ENCODE results near the gene CDC14A.

Gene CDC14A

DNA sequence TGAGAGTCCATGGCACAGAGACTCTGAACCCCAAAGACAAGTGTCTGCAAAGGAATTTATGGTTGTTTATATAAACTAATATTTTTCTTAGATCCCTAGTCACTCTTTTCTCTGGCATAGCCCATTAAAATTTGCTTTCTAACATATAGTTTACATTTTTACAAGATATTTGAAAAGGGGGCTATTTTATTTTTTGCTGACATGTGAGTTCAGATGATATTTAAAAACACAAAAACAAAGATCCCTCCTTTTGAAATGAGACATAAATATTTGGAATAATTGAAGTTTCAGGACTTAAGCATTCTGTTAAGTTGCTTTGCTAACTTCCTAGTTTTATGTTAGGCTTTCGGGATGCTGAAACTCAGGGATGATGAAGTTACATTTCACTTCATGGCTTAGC is 86.1 kb downstream of the CDC14A start:
- Histone ChIP-seq H3K27me3 (replicated peaks; ENCODE audit: control insufficient read depth, insufficient read depth, low read length, poor library complexity, severe bottlenecking) (no peaks in the 10 kb centered on the region), H3K4me1 (ENCODE audit: control insufficient read depth, insufficient read depth, low read length, poor library complexity, severe bottlenecking) (peaks cover 38% of the 10 kb centered on the region), H3K9me3 (ENCODE audit: control insufficient read depth, low read length) (no peaks in the 10 kb centered on the region), H3K27ac (ENCODE audit: insufficient read depth, low read length, poor library complexity, severe bottlenecking) (peak overlapping the region; percentile 72), H3K36me3 (ENCODE audit: control insufficient read depth, insufficient read depth, low read length) (peaks cover 12% of the 10 kb centered on the region), H3K4me3 (ENCODE audit: insufficient read depth, low read depth, low read length, poor library complexity, severe bottlenecking) (no peak overlapping the region)
- DNase-seq = no peak

DNA sequence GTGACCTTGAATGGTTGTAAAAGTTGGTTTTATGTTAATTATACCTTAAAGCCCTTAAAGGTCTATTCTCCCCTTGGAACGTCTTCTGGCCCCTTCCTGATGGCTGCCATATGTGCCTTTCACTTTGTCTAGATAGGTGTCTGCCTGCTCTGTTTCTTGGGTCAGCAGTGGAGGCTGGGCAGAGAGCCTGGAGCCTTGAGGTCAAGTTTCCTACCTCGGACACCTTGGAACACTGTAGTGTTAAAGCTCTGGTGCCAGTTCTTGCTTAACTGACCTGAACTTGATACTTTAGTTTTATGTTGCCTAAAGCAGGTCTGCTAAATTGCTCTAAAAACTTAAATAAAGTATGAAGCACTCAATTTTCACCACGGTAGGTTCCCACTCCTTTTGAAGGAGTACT is 86.5 kb downstream of the CDC14A start:
- H3K27ac ChIP-seq (ENCODE audit: insufficient read depth, low read length, poor library complexity, severe bottlenecking) = peak overlapping the region; percentile 72
- H3K4me1 ChIP-seq (ENCODE audit: control insufficient read depth, insufficient read depth, low read length, poor library complexity, severe bottlenecking) = peaks cover 39% of the 10 kb centered on the region
- no peaks in the 10 kb centered on the region for H3K9me3 ChIP-seq (ENCODE audit: control insufficient read depth, low read length)
- H3K27me3 ChIP-seq (replicated peaks; ENCODE audit: control insufficient read depth, insufficient read depth, low read length, poor library complexity, severe bottlenecking) = no peaks in the 10 kb centered on the region
- no peak for DNase-seq
- H3K36me3 ChIP-seq (ENCODE audit: control insufficient read depth, insufficient read depth, low read length) = peaks cover 12% of the 10 kb centered on the region
- no peak overlapping the region for H3K4me3 ChIP-seq (ENCODE audit: insufficient read depth, low read depth, low read length, poor library complexity, severe bottlenecking)

- peaks cover 44% of the 10 kb centered on the region for H3K4me1 ChIP-seq (ENCODE audit: control insufficient read depth, insufficient read depth, low read length, poor library complexity, severe bottlenecking)
- H3K27me3 ChIP-seq (replicated peaks; ENCODE audit: control insufficient read depth, insufficient read depth, low read length, poor library complexity, severe bottlenecking) = no peaks in the 10 kb centered on the region
- peak; percentile 68 to 77 (median 71) for DNase-seq
- H3K4me3 ChIP-seq (ENCODE audit: insufficient read depth, low read depth, low read length, poor library complexity, severe bottlenecking) = no peak overlapping the region
- H3K9me3 ChIP-seq (ENCODE audit: control insufficient read depth, low read length) = no peaks in the 10 kb centered on the region
- peak overlapping the region; percentile 72 for H3K27ac ChIP-seq (ENCODE audit: insufficient read depth, low read length, poor library complexity, severe bottlenecking)
- H3K36me3 ChIP-seq (ENCODE audit: control insufficient read depth, insufficient read depth, low read length) = peaks cover 5% of the 10 kb centered on the region
These were observed 87.9 kb downstream of the CDC14A start for GRCh38 chr1:100440075-100440809.

- Histone ChIP-seq H3K27ac (ENCODE audit: insufficient read depth, low read length, poor library complexity, severe bottlenecking) (peak overlapping the region; percentile 72), H3K4me3 (ENCODE audit: insufficient read depth, low read depth, low read length, poor library complexity, severe bottlenecking) (no peak overlapping the region), H3K36me3 (ENCODE audit: control insufficient read depth, insufficient read depth, low read length) (peaks cover 3% of the 10 kb centered on the region), H3K9me3 (ENCODE audit: control insufficient read depth, low read length) (no peaks in the 10 kb centered on the region), H3K4me1 (ENCODE audit: control insufficient read depth, insufficient read depth, low read length, poor library complexity, severe bottlenecking) (peaks cover 50% of the 10 kb centered on the region), H3K27me3 (replicated peaks; ENCODE audit: control insufficient read depth, insufficient read depth, low read length, poor library complexity, severe bottlenecking) (no peaks in the 10 kb centered on the region)
- DNase-seq = no peak
These were observed 88.8 kb downstream of the CDC14A start for GRCh38 chr1:100441146-100441545.

DNA sequence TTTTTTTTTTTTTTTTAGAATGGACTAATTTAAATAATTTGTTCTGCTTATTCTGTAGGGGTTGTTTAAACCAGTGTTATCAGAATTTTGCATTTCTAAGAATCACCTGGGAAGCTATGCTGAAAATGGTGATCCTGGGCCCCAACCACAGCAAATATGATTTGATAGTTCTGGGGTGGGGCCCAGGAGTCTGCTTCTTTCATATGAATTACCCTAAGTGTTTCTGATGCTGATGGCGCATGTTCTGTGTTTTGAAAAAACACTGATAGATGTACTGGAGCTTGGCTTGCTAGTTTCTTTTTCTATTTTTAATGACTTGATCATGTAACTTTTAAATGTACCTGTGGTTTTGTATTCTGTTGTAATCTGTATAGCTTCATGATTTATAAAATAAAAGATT is 89.3 kb downstream of the CDC14A start:
- DNase-seq = no peak
- Histone ChIP-seq H3K36me3 (ENCODE audit: control insufficient read depth, insufficient read depth, low read length) (peaks cover 3% of the 10 kb centered on the region), H3K4me3 (ENCODE audit: insufficient read depth, low read depth, low read length, poor library complexity, severe bottlenecking) (no peak overlapping the region), H3K9me3 (ENCODE audit: control insufficient read depth, low read length) (no peaks in the 10 kb centered on the region), H3K4me1 (ENCODE audit: control insufficient read depth, insufficient read depth, low read length, poor library complexity, severe bottlenecking) (peaks cover 55% of the 10 kb centered on the region), H3K27ac (ENCODE audit: insufficient read depth, low read length, poor library complexity, severe bottlenecking) (peak overlapping the region; percentile 72), H3K27me3 (replicated peaks; ENCODE audit: control insufficient read depth, insufficient read depth, low read length, poor library complexity, severe bottlenecking) (no peaks in the 10 kb centered on the region)

DNA sequence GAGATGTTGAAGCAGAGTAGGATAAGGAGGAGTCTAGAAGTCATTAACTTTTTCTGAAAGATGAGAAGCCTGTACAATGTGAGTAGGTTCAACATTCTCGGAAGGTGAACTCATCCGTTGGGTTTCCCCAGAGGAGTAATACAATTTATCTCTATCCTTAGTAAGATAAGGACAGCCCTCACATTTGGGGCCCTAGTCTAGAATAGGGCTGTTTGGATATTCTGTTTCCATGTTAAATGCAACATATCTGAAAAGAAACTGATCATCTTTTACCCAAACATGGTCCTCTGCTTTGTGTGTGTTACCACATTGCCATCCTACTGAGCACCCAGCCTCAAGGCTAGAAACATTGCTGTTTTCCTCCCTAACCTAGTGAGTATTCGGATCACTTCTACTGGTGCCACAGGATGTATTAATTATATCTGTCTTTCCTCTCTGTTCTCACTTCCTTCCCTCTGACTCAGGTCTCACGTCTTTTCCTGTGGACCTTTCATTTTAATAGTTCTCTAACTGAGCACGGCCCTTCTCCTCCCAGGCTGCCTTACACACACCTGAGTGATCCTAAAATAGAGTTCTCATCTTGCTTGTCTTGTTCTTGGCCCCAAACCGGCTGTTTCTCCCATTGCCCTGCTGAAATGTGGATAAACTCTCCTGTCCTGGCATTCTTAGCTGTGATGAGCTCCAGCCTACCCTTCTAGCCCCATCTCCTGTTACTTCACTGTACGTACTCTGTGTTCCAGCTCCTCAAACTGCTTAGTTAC is 91.7 kb downstream of the CDC14A start:
- Histone ChIP-seq H3K4me3 (ENCODE audit: insufficient read depth, low read depth, low read length, poor library complexity, severe bottlenecking) (no peak overlapping the region), H3K36me3 (ENCODE audit: control insufficient read depth, insufficient read depth, low read length) (peaks cover 3% of the 10 kb centered on the region), H3K27ac (ENCODE audit: insufficient read depth, low read length, poor library complexity, severe bottlenecking) (peak overlapping the region; percentile 97)

DNA sequence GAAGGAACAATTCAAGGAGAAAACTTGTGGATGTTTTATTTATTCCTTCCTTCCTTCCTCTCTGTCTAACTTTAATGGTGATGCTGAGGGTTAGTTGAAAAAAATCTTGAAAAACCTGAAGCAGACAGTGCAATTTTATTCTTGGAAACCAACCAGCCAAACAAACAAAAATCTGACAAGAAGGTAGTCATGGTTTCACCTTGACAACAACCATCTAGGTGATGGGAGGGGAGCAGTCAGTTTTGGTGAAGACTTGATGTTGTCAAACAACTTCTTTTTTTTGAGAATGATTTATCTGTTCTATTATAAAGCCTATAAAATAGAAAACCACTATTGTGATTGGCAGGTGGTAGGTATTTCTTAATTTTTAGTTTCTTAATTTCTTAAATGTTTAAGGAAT is 93.3 kb downstream of the CDC14A start:
- Histone ChIP-seq H3K9me3 (ENCODE audit: control insufficient read depth, low read length) (no peaks in the 10 kb centered on the region), H3K4me1 (ENCODE audit: control insufficient read depth, insufficient read depth, low read length, poor library complexity, severe bottlenecking) (peaks cover 77% of the 10 kb centered on the region), H3K36me3 (ENCODE audit: control insufficient read depth, insufficient read depth, low read length) (peaks cover 6% of the 10 kb centered on the region), H3K27me3 (replicated peaks; ENCODE audit: control insufficient read depth, insufficient read depth, low read length, poor library complexity, severe bottlenecking) (no peaks in the 10 kb centered on the region), H3K27ac (ENCODE audit: insufficient read depth, low read length, poor library complexity, severe bottlenecking) (peak overlapping the region; percentile 97), H3K4me3 (ENCODE audit: insufficient read depth, low read depth, low read length, poor library complexity, severe bottlenecking) (no peak overlapping the region)
- peak; percentile 20 to 45 (median 45) for DNase-seq

More for the DNA sequence above, 91.7 kb downstream of the CDC14A start:
- H3K4me1 ChIP-seq (ENCODE audit: control insufficient read depth, insufficient read depth, low read length, poor library complexity, severe bottlenecking) = peaks cover 71% of the 10 kb centered on the region
- H3K27me3 ChIP-seq (replicated peaks; ENCODE audit: control insufficient read depth, insufficient read depth, low read length, poor library complexity, severe bottlenecking) = no peaks in the 10 kb centered on the region
- no peak for DNase-seq
- H3K9me3 ChIP-seq (ENCODE audit: control insufficient read depth, low read length) = no peaks in the 10 kb centered on the region

DNA sequence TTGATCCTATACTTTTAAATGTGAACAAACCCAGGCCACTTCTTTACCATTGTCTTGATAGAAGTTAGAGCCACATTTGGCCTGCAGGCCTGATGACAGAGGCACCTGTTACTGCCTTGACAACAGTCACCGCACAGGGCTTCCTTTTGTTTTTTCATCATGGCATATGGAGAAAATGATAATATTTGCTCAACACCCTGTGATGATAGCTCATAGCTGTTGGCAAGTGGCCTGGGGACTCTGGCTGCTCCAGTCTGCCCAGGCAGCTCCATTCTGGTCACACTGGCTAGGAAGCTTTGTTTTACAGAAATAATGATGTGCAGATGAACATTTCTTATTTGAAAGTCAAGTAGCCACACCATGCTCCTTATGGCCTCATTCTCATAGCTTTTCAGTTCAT is 96.1 kb downstream of the CDC14A start:
- H3K27ac ChIP-seq (ENCODE audit: insufficient read depth, low read length, poor library complexity, severe bottlenecking) = peak overlapping the region; percentile 82
- H3K36me3 ChIP-seq (ENCODE audit: control insufficient read depth, insufficient read depth, low read length) = peaks cover 10% of the 10 kb centered on the region
- H3K4me1 ChIP-seq (ENCODE audit: control insufficient read depth, insufficient read depth, low read length, poor library complexity, severe bottlenecking) = peaks cover 91% of the 10 kb centered on the region
- H3K9me3 ChIP-seq (ENCODE audit: control insufficient read depth, low read length) = no peaks in the 10 kb centered on the region
- no peak overlapping the region for H3K4me3 ChIP-seq (ENCODE audit: insufficient read depth, low read depth, low read length, poor library complexity, severe bottlenecking)
- H3K27me3 ChIP-seq (replicated peaks; ENCODE audit: control insufficient read depth, insufficient read depth, low read length, poor library complexity, severe bottlenecking) = no peaks in the 10 kb centered on the region
- DNase-seq = no peak

DNA sequence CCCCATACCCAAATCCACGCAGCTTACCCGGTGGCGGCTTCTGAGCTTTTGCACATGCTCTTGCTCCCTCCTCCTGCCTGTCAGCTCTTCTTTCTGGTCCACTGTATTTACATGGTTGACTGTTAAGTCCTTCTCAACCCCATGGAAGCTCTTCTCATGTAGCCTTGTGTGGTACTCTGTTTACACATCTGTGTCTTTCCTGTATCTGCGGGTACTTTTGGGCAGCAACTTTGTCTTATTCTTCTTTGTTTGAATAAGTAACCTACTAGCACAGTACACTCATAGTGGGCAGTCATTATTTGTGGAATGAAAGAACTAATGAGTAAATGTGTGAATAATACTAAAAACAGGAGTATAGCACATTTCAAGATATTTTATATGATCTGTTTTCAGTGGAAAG is 97.2 kb downstream of the CDC14A start:
- Histone ChIP-seq H3K9me3 (ENCODE audit: control insufficient read depth, low read length) (no peaks in the 10 kb centered on the region), H3K36me3 (ENCODE audit: control insufficient read depth, insufficient read depth, low read length) (peaks cover 10% of the 10 kb centered on the region), H3K27ac (ENCODE audit: insufficient read depth, low read length, poor library complexity, severe bottlenecking) (peak overlapping the region; percentile 82), H3K27me3 (replicated peaks; ENCODE audit: control insufficient read depth, insufficient read depth, low read length, poor library complexity, severe bottlenecking) (no peaks in the 10 kb centered on the region), H3K4me1 (ENCODE audit: control insufficient read depth, insufficient read depth, low read length, poor library complexity, severe bottlenecking) (peaks cover 89% of the 10 kb centered on the region), H3K4me3 (ENCODE audit: insufficient read depth, low read depth, low read length, poor library complexity, severe bottlenecking) (no peak overlapping the region)
- no peak for DNase-seq

DNA sequence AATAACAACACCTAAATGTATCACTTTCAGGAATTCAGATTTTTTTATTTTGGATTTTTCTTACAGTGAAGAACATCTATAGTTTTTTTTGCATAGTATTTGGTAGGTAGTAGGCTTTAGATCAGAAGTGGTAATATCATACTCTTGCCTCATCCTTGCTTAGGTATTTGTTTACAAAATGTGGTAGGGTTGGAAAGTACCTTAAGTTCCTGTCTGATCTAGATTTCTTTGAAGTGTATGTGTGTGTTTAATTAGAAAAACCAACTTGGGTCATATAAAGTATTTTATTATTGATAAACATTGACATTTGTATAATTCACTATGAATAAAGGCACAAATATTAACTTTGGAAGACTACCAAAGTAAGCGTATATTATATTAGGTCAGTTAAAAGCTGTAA is 100.3 kb downstream of the CDC14A start:
- Histone ChIP-seq H3K4me1 (ENCODE audit: control insufficient read depth, insufficient read depth, low read length, poor library complexity, severe bottlenecking) (peaks cover 65% of the 10 kb centered on the region), H3K9me3 (ENCODE audit: control insufficient read depth, low read length) (no peaks in the 10 kb centered on the region), H3K36me3 (ENCODE audit: control insufficient read depth, insufficient read depth, low read length) (peaks cover 10% of the 10 kb centered on the region), H3K27me3 (replicated peaks; ENCODE audit: control insufficient read depth, insufficient read depth, low read length, poor library complexity, severe bottlenecking) (no peaks in the 10 kb centered on the region), H3K27ac (ENCODE audit: insufficient read depth, low read length, poor library complexity, severe bottlenecking) (peak overlapping the region; percentile 82), H3K4me3 (ENCODE audit: insufficient read depth, low read depth, low read length, poor library complexity, severe bottlenecking) (no peak overlapping the region)
- DNase-seq = no peak

Measured in effector memory CD4-positive, alpha-beta T cell (primary cell).